Stimulated activated CD8-positive, alpha-beta memory T cell treated with anti-CD3 and anti-CD28 coated beads, Interleukin-7, amount 100 ng/mL, for 1 hour (primary cell): ENCODE data around the gene RTEL1.
"Not testable (repeated sequence)": the region's sequence is repeated elsewhere in the genome, so short reads cannot be mapped to it uniquely, and the experiment has no call there.

Source experiments
- DNase-seq, 2 donors: peaks; one replicate each; pipeline ENCODE4 v3.0.0-alpha.2; 2020; ENCODE audit warnings: low read depth in 2 of 2

The RTEL1 gene

DNA sequence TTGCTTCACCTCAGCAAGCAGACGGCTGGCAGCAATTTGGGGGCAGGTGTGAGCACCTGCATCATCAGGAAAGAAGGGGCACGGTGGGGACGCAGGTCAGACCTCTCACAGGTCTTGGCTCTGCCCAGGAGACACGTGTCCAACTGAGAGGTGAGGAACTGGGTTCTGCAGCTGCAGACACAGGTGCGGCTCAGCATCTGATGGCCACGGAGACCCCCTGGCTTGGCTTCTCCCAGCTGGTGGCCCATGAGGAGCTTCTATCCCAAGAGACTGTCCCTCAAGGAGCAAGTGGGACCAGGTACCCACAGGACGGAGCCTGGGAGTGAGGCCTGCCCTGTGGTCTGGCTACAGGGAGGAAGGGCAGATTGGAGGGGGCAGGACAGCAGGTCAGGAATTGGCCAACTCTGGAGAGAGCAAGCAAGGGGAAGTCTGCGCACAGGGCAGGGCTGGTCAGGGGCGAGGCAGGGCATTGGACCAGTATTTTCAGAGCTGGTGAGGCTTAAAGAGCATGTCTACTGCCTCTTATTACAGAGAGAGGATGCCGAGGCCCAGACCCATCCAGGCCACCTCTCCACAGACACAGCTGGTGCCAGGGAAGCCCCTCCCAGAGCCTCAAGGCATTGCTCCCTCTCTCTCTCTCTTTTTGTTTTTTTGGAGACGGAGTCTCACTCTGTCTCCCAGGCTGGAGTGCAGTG is 9.1 kb upstream of the RTEL1 start:
- DNase-seq: no peak

GRCh38 chr20:63650486-63650885 is 7.6 kb upstream of the RTEL1 start:
- DNase-seq: not testable (repeated sequence)

DNA sequence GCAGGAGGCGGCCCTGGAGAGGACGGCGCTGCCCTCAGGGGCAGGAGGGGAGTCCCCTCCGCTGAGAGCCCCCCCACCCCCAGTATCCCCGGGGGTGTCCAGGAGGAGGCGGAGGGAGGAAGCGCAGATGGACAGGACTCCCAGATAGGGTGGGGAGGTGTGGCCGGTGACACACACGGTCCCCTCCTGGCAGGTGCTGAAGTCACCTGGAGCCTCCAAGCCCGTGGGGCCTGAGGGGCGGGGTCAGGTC is 6.2 kb upstream of the RTEL1 start:
- no peak for DNase-seq

DNA sequence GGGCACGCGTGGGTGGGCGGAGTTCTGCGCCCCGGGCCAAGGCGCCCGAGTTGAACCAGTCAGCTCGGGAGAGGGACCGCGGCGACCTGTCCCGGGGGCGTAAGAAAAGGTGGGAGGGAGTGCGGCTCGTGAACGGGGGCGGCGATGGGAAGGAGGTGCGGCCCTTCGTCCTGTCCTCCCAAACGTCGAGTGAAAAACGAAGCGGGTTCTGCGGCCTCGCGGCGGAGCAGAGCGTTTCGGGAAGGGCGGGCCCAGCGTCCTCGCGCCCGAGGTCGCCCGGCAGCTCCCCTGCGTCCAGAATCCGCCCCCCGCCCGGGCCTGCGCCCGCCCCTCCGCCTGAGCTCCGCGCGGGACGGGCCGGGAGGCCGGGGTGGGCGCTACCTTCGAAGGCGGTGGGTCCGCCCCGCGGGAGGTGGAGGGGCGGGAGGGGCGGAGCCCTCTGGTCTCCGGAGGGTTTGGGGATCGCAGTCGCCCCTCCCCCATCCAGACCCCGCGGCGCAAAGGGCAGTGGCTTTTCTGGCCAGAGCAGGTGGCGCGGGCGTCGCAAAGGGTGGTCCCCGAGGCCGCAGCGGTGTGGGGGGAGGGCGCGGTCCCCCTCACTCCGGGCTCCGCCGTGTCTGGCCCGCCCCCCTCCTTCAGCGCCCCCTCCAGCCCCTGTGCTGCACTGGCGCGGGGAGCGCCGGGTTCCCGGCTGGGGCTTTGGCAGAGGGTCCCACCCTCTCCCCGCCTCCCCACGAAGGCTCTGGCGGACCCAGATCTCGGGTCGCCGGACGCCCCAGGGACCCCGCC is 5.7 kb upstream of the RTEL1 start:
- no peak for DNase-seq

DNA sequence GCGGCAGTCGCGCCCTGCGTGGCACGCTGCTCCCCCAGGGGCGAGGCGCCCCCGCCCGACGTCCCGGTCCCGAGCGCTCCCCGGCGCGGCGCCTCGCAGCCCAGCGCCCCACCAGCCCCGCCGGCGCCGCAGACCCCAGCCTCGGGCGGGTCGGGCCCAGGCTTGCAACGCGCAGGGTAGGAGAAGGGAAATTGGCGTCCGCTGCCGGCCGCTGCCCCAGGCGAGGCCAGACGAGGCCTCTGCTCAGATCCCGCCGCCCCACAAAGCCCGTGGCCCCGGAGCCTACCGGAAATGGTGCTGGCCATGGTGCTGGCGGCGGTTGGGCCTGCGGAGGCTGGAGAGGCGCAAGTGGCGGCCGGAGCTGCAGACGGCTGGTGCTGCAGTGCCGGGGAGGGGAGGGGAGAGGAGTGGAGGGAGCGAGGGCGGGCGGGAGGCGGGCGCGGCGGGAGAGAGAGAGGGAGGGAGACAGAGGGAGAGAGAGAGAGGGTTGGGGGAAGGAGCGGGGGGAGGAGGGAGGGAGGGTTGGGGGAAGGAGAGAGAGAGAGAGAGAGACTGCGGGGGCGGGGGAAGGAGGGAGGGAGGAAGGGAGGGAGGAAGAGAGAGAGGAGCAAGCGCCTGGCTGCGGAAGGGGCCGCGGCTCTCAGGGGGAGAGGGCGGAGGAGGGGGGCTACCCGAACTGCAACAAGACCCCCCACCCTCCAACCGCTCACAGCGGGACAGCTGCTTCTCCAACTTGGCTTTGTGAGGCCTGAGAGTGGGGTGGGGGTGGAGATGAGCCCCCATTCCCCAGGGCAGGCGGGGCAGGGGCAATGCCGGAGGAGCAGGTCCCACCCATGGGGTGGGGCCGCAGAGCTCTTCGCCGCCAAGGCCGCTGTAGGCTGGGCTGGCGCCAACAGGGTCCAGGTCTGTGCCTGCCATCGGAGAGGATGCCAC is 4.8 kb upstream of the RTEL1 start, which contains the start of gene STMN3:
STMN3 (minus strand) TSS at position 384 of the 933 bp plus-strand sequence; CDS start at position 305, 79 bp downstream.
- peak in 1 of 2 donors; percentile 45 for DNase-seq

- DNase-seq: no peak
Measured at GRCh38 chr20:63653974-63654668, 4.0 kb upstream of the RTEL1 start.

DNA sequence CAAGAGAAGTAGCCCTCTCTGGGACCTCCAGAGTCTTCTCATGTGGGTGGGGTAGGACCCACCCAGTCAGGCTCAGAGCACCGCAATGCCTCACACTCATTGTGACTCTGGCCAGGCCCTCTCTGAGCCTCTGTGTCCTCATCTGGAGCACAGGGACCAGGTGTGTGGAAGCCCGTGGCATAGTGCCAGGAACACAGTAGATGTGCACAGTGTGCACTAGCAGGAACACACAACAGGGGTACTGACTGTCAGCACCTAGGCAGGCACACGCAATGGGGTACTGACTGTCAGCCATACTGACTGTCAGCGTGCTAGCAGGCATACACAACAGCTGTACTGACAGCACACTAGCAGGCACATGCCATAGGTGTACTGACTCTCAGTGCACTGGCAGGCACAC is 2.9 kb upstream of the RTEL1 start:
- DNase-seq: no peak

GRCh38 chr20:63656451-63656850 is 1.7 kb upstream of the RTEL1 start:
- DNase-seq: no peak

DNA sequence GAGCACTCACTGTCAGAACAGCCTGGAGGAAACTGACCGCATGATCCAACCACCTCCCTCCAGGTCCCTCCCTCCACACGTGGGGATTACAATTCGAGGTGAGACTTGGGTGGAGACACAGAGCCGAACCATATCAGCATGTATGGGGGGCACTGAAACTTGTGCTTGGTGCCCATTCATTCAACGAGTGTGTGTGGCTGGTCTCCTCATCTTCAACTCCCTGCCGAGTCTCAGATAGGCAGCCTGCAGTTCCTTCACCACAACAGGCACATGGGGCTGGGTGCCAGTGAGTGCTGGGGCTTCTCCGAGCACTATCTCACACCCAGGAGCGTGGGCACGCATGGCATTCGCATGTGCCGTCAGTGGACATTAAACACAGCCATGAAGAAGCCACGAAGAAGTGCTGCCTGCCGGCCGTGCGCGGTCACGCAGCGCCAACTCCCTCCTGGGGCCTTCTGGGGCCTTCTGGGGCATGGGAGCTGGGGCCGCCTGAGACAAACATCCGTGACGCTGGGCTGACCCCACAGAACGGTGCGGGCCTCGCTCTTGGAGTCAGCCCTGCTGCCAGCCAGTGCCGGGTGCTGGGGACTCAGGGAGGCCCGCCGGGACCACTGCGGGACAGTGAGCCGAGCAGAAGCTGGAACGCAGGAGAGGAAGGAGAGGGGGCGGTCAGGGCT is 714 bp upstream of the RTEL1 start:
- no peak for DNase-seq

GRCh38 chr20:63658749-63659187 is 656 bp downstream of the RTEL1 start:
- no peak for DNase-seq

GRCh38 chr20:63659370-63659769 is 1.3 kb downstream of the RTEL1 start:
- no peak for DNase-seq

DNA sequence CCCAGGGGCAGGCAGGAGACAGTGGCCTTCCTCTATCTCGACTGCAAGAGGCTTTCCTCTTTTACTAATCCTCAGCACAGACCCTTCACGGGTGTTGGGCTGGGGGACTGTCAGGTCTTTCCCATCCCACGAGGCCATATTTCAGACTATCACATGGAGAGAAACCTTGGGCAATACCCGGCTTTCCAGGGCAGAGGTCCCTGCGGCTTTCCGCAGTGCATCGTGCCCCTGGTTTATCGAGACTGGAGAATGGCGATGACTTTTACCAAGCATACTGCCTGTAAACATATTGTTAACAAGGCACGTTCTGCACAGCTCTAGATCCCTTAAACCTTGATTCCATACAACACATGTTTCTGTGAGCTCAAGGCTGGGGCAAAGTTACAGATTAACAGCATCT is 2.1 kb downstream of the RTEL1 start:
- not testable (repeated sequence) for DNase-seq

DNA sequence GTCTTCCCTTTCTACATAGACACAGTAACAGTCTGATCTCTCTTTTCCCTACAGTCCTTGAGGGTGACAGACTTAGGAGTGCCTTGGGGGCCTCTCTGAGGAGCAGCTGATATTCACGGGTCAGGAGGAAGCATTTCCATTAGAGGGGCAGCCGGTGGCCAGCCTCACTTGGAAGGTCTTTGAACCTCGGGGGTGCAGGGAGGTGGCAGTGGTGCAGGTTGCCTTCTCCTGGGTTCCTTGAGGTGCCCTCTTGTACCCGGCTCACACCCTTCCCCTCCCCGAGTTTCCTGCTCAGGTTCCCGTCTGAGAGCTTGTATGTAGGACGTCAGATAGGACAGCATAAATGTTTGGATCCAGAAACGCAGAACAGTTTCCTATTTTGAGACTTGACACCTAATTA is 2.5 kb downstream of the RTEL1 start:
- no peak for DNase-seq

- DNase-seq: no peak
Measured at GRCh38 chr20:63661108-63661507, 3.0 kb downstream of the RTEL1 start.

GRCh38 chr20:63661959-63662812 is 4.1 kb downstream of the RTEL1 start:
- DNase-seq: no peak

DNA sequence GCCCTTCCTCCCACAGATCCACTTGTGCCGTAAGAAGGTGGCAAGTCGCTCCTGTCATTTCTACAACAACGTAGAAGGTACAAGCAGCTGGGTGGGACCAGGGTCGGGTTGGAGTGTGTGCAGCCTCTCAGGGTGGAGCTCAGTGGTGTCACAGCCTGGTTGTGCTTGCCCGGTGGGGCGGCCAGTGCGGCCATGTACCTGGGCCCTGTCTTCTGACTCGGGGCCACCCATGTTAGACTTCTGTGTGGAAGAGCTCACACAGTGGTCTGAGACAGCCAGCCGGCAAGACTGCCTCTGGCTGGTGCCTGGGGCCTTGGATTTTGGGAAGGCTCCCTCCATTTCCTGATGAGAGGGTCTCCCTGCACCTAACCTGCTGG is 4.7 kb downstream of the RTEL1 start:
- no peak for DNase-seq

- DNase-seq: no peak
Measured at GRCh38 chr20:63663332-63664066, 5.4 kb downstream of the RTEL1 start.

- DNase-seq: no peak
Measured at GRCh38 chr20:63664143-63664851, 6.2 kb downstream of the RTEL1 start.
